H9 (cell line): ENCODE measurements around the gene MYMK. TPM values are rescaled to one million over a fixed set of nuclear protein-coding genes. Genes with fewer than 3 reads are reported as not detected.
A peak's percentile ranks its signal among the peaks of the same experiment; 100 is the strongest.

ENCODE experiments used
- DNase-seq: peaks from one replicate; pipeline ENCODE4 v3.0.0-alpha.2; 2017
- H2AFZ ChIP-seq: one replicate; pipeline ENCODE4 v1.6.1; 2013; ENCODE audit warnings: mild to moderate bottlenecking, low read length, control low read depth, moderate library complexity
- H2AK5ac ChIP-seq: 2 replicates; pipeline ENCODE4 v1.6.1; 2013; ENCODE audit warnings: low read length, control low read depth, mixed read lengths; ENCODE audit not compliant: insufficient read length
- H2BK120ac ChIP-seq: one replicate; pipeline ENCODE4 v1.6.1; 2013; ENCODE audit warnings: low read depth, mild to moderate bottlenecking, low read length, control low read depth, inconsistent platforms; ENCODE audit not compliant: poor library complexity, severe bottlenecking
- H2BK12ac ChIP-seq: 2 replicates; pipeline ENCODE4 v1.6.1; 2013; ENCODE audit warnings: low read length, control low read depth, mixed read lengths, low read depth; ENCODE audit not compliant: insufficient read length
- H2BK15ac ChIP-seq: 2 replicates; pipeline ENCODE4 v1.6.1; 2013; ENCODE audit warnings: low read depth, low read length, control low read depth
- H2BK20ac ChIP-seq: one replicate; pipeline ENCODE4 v1.6.1; 2013; ENCODE audit warnings: low read depth, mild to moderate bottlenecking, low read length, control low read depth, inconsistent platforms; ENCODE audit not compliant: poor library complexity, severe bottlenecking
- H2BK5ac ChIP-seq: 2 replicates; pipeline ENCODE4 v1.6.1; 2013; ENCODE audit warnings: low read length, control low read depth, mixed read lengths; ENCODE audit not compliant: insufficient read length
- H3K14ac ChIP-seq: 2 replicates; pipeline ENCODE4 v1.6.1; 2013; ENCODE audit warnings: low read length, control low read depth; ENCODE audit not compliant: insufficient read depth
- H3K18ac ChIP-seq: 2 replicates; pipeline ENCODE4 v1.6.1; 2013; ENCODE audit warnings: low read depth, mild to moderate bottlenecking, mixed read lengths, low read length, control low read depth; ENCODE audit not compliant: insufficient read length
- H3K23ac ChIP-seq: 2 replicates; pipeline ENCODE4 v1.6.1; 2013; ENCODE audit warnings: low read length, control low read depth, mixed read lengths, low read depth; ENCODE audit not compliant: insufficient read length
- H3K23me2 ChIP-seq: 2 replicates; pipeline ENCODE4 v1.6.1; 2013; ENCODE audit warnings: low read depth, mild to moderate bottlenecking, mixed read lengths, low read length, control low read depth; ENCODE audit not compliant: insufficient read length, poor library complexity, severe bottlenecking
- H3K27ac ChIP-seq: 2 replicates; pipeline ENCODE4 v1.5.1; 2013; ENCODE audit warnings: low read length, control low read depth, mixed read lengths, low read depth; ENCODE audit not compliant: insufficient read length
- H3K27me3 ChIP-seq: 2 replicates; pipeline ENCODE4 v1.6.1; 2013; ENCODE audit warnings: low read length, control low read depth, inconsistent platforms; ENCODE audit not compliant: insufficient read depth
- H3K4ac ChIP-seq: 2 replicates; pipeline ENCODE4 v1.6.1; 2013; ENCODE audit warnings: low read depth, mild to moderate bottlenecking, control low read depth, inconsistent platforms, low read length, moderate library complexity
- H3K4me1 ChIP-seq: 2 replicates; pipeline ENCODE4 v1.6.1; 2013; ENCODE audit warnings: low read length, control low read depth, inconsistent platforms; ENCODE audit not compliant: insufficient read depth
- H3K4me2 ChIP-seq: 2 replicates; pipeline ENCODE4 v1.6.1; 2013; ENCODE audit warnings: low read length, control low read depth, mixed read lengths; ENCODE audit not compliant: insufficient read length, insufficient read depth
- H3K56ac ChIP-seq: 2 replicates; pipeline ENCODE4 v1.6.1; 2013; ENCODE audit warnings: low read depth, mild to moderate bottlenecking, mixed read lengths, low read length, control low read depth; ENCODE audit not compliant: insufficient read length
- H3K79me1 ChIP-seq: 2 replicates; pipeline ENCODE4 v1.6.1; 2013; ENCODE audit warnings: low read depth, mild to moderate bottlenecking, moderate library complexity, low read length, control low read depth, inconsistent platforms; ENCODE audit not compliant: insufficient read depth, poor library complexity, severe bottlenecking
- H3K79me2 ChIP-seq: 2 replicates; pipeline ENCODE4 v1.6.1; 2013; ENCODE audit warnings: low read length, control low read depth, inconsistent platforms; ENCODE audit not compliant: insufficient read depth
- H3K9ac ChIP-seq: 2 replicates; pipeline ENCODE4 v1.6.1; 2013; ENCODE audit warnings: low read length, control low read depth, mixed read lengths; ENCODE audit not compliant: insufficient read length; ENCODE audit errors: extremely low read depth
- H3K9me3 ChIP-seq: one replicate; pipeline ENCODE4 v1.6.1; 2013; ENCODE audit warnings: low read depth, low read length, inconsistent platforms; ENCODE audit not compliant: control insufficient read depth
- H3T11ph ChIP-seq: one replicate; pipeline ENCODE4 v1.6.1; 2013; ENCODE audit warnings: mild to moderate bottlenecking, low read length, control low read depth, inconsistent platforms
- H4K20me1 ChIP-seq: one replicate; pipeline ENCODE4 v1.6.1; 2013; ENCODE audit not compliant: control insufficient read depth, insufficient read length, insufficient read depth
- H4K5ac ChIP-seq: 2 replicates; pipeline ENCODE4 v1.6.1; 2013; ENCODE audit warnings: low read depth, mild to moderate bottlenecking, mixed read lengths, low read length, control low read depth; ENCODE audit not compliant: insufficient read length
- H4K8ac ChIP-seq: replicated peaks from 2 replicates; pipeline ENCODE4 v1.6.1; 2013; ENCODE audit warnings: low read length, control low read depth, mixed read lengths, low read depth; ENCODE audit not compliant: insufficient read length
- H4K91ac ChIP-seq: 2 replicates; pipeline ENCODE4 v1.6.1; 2013; ENCODE audit warnings: low read depth, mild to moderate bottlenecking, moderate library complexity, mixed read lengths, low read length, control low read depth; ENCODE audit not compliant: insufficient read length
- H3K27ac Mint-ChIP-seq, 3 experiments: 2 replicates in 2 of 3; 3 replicates in 1 of 3; pipeline ENCODE4 v1.8.0; 2020 to 2021; ENCODE audit warnings: mixed read lengths in 3 of 3, mild to moderate bottlenecking in 1 of 3, moderate library complexity in 1 of 3
- H3K27me3 Mint-ChIP-seq: 2 replicates; pipeline ENCODE4 v1.8.0; 2021; ENCODE audit warnings: low read depth, mild to moderate bottlenecking, moderate library complexity, mixed read lengths
- H3K36me3 Mint-ChIP-seq, 3 experiments: 2 replicates in 2 of 3; 3 replicates in 1 of 3; pipeline ENCODE4 v1.8.0; 2020 to 2021; ENCODE audit warnings: low read depth in 3 of 3, mixed read lengths in 3 of 3; ENCODE audit not compliant: insufficient read depth in 1 of 3
- H3K4me1 Mint-ChIP-seq, 2 experiments: 2 replicates each; pipeline ENCODE4 v1.8.0; 2020; ENCODE audit warnings: mixed read lengths in 2 of 2
- H3K4me3 Mint-ChIP-seq, 2 experiments: 2 replicates in 1 of 2; 3 replicates in 1 of 2; pipeline ENCODE4 v1.8.0; 2020 to 2021; ENCODE audit warnings: mild to moderate bottlenecking in 2 of 2, mixed read lengths in 2 of 2, moderate library complexity in 1 of 2
- H3K9me3 Mint-ChIP-seq, 2 experiments: 2 replicates in 1 of 2; 3 replicates in 1 of 2; pipeline ENCODE4 v1.8.0; 2020; ENCODE audit warnings: mild to moderate bottlenecking in 2 of 2, mixed read lengths in 2 of 2, moderate library complexity in 1 of 2
- WGBS: extraction: QIAGEN DNeasy Blood & Tissue Kit; methylation state at CpG from one replicate; pipeline ENCODE4 v1.1.7; 2013; ENCODE audit warnings: missing lambda C conversion rate, low lambda C conversion rate, mixed read lengths; ENCODE audit not compliant: insufficient read length; ENCODE audit errors: extremely low coverage; 5-methylcytosine and 5-hydroxymethylcytosine counted together
- total RNA-seq: library from RNA; stranded (reverse); gene quantifications from 2 replicates; pipeline ENCODE4 v1.2.1, GENCODE V29; 2021
- TF ChIP-seq, protein P1 (sequence below): fragments of 200-600 bp; sonication (generic); conservative IDR thresholded peaks from 3 replicates; pipeline ENCODE4 v1.8.0; 2021; ENCODE audit warnings: antibody characterized with exemption, mild to moderate bottlenecking

Gene MYMK
- total RNA-seq, 1 experiment from 2014 or later, result not detected

- H3K4me2 ChIP-seq, result no peak overlapping the region
- no peak overlapping the region for H2BK15ac ChIP-seq
- no peak overlapping the region for H3K9ac ChIP-seq
- H2AK5ac ChIP-seq, result no peak overlapping the region
- peak overlapping the region in 1 of 2 experiments; percentile 23; a peak in 1 of 5 replicates for H3K4me3 Mint-ChIP-seq
- peaks cover 4% of the 10 kb centered on the region; the same call in 1 of the 2 replicates for H3K4me1 ChIP-seq
- no peak overlapping the region for H3T11ph ChIP-seq
- H2AFZ ChIP-seq, result no peak overlapping the region
- peak overlapping the region in 1 of 3 experiments; percentile 60; a peak in 1 of 7 replicates for H3K27ac Mint-ChIP-seq
- H3K23ac ChIP-seq, result no peak overlapping the region
- no peak overlapping the region for H3K56ac ChIP-seq
- TF ChIP-seq, protein P1, sequence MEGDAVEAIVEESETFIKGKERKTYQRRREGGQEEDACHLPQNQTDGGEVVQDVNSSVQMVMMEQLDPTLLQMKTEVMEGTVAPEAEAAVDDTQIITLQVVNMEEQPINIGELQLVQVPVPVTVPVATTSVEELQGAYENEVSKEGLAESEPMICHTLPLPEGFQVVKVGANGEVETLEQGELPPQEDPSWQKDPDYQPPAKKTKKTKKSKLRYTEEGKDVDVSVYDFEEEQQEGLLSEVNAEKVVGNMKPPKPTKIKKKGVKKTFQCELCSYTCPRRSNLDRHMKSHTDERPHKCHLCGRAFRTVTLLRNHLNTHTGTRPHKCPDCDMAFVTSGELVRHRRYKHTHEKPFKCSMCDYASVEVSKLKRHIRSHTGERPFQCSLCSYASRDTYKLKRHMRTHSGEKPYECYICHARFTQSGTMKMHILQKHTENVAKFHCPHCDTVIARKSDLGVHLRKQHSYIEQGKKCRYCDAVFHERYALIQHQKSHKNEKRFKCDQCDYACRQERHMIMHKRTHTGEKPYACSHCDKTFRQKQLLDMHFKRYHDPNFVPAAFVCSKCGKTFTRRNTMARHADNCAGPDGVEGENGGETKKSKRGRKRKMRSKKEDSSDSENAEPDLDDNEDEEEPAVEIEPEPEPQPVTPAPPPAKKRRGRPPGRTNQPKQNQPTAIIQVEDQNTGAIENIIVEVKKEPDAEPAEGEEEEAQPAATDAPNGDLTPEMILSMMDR, result no peak
- H3K27ac ChIP-seq, result no peak overlapping the region
- H3K36me3 Mint-ChIP-seq, result no peaks in the 10 kb centered on the region; a peak in 1 of 7 replicates
- no peak overlapping the region for H2BK20ac ChIP-seq
- H3K14ac ChIP-seq, result peak overlapping the region; percentile 60; the same call in 1 of the 2 replicates
- H4K20me1 ChIP-seq, result no peaks in the 10 kb centered on the region
- no peak overlapping the region for H4K8ac ChIP-seq
- H2BK12ac ChIP-seq, result no peak overlapping the region
- no peaks in the 10 kb centered on the region for H3K23me2 ChIP-seq
- no peak for DNase-seq
- no peaks in the 10 kb centered on the region for H3K79me2 ChIP-seq
- H2BK120ac ChIP-seq, result no peak overlapping the region
- no peaks in the 10 kb centered on the region for H3K79me1 ChIP-seq
- H3K4me1 Mint-ChIP-seq, result peaks cover 23 to 42% of the 10 kb centered on the region in 2 experiments
- no peak overlapping the region for H2BK5ac ChIP-seq
- no peak overlapping the region for H3K18ac ChIP-seq
- H3K9me3 Mint-ChIP-seq, result no peaks in the 10 kb centered on the region
- no CpG with 5 or more reads among the region's 18 CpGs for WGBS
- no peak overlapping the region for H4K5ac ChIP-seq
- H3K9me3 ChIP-seq, result no peaks in the 10 kb centered on the region
- no peak overlapping the region for H3K4ac ChIP-seq
- H3K27me3 Mint-ChIP-seq, result peaks cover 17% of the 10 kb centered on the region
- H4K91ac ChIP-seq, result no peak overlapping the region
- H3K27me3 ChIP-seq, result no peaks in the 10 kb centered on the region
These were observed 2.7 kb upstream of the MYMK start for GRCh38 chr9:133527444-133527920.
